ENCODE data around the gene PLEKHO2.

Gene PLEKHO2

GRCh38 chr15:64898406-64898805 is 56.7 kb downstream of the PLEKHO2 start:
- TF ChIP-seq TAF1 (IDR thresholded peaks at IDR 0.05; ENCODE audit: borderline replicate concordance, insufficient read depth, low read length) (no peak), FOXP2 (optimal IDR thresholded peaks at IDR 0.05; ENCODE audit: borderline replicate concordance, extremely low read depth, extremely low read length, insufficient read depth) (no peak), POLR2AphosphoS5 (IDR thresholded peaks at IDR 0.05; ENCODE audit: low read depth, low read length) (no peak), REST (IDR thresholded peaks at IDR 0.05; ENCODE audit: insufficient read depth in 1 of 2, low read depth in 2 of 2, low read length in 2 of 2) (no peak), SIN3A (IDR thresholded peaks at IDR 0.05; ENCODE audit: borderline replicate concordance, insufficient read depth, low read length) (no peak)

- no peak for TF ChIP-seq FOXP2 (optimal IDR thresholded peaks at IDR 0.05; ENCODE audit: borderline replicate concordance, extremely low read depth, extremely low read length, insufficient read depth)
Measured at GRCh38 chr15:64901141-64901540, 59.4 kb downstream of the PLEKHO2 start.

GRCh38 chr15:64901914-64902313 is 60.2 kb downstream of the PLEKHO2 start:
- TF ChIP-seq FOXP2 (optimal IDR thresholded peaks at IDR 0.05; ENCODE audit: borderline replicate concordance, extremely low read depth, extremely low read length, insufficient read depth) (no peak), REST (IDR thresholded peaks at IDR 0.05; ENCODE audit: insufficient read depth in 1 of 2, low read depth in 2 of 2, low read length in 2 of 2) (no peak), SIN3A (IDR thresholded peaks at IDR 0.05; ENCODE audit: borderline replicate concordance, insufficient read depth, low read length) (no peak), TAF1 (IDR thresholded peaks at IDR 0.05; ENCODE audit: borderline replicate concordance, insufficient read depth, low read length) (no peak), POLR2AphosphoS5 (IDR thresholded peaks at IDR 0.05; ENCODE audit: low read depth, low read length) (no peak)

GRCh38 chr15:64902863-64903262 is 61.1 kb downstream of the PLEKHO2 start:
- TF ChIP-seq REST (IDR thresholded peaks at IDR 0.05; ENCODE audit: insufficient read depth in 1 of 2, low read depth in 2 of 2, low read length in 2 of 2), result no peak
- no peak for TF ChIP-seq FOXP2 (optimal IDR thresholded peaks at IDR 0.05; ENCODE audit: borderline replicate concordance, extremely low read depth, extremely low read length, insufficient read depth)
- no peak for TF ChIP-seq POLR2AphosphoS5 (IDR thresholded peaks at IDR 0.05; ENCODE audit: low read depth, low read length)
- no peak for TF ChIP-seq SIN3A (IDR thresholded peaks at IDR 0.05; ENCODE audit: borderline replicate concordance, insufficient read depth, low read length)
- TF ChIP-seq TAF1 (IDR thresholded peaks at IDR 0.05; ENCODE audit: borderline replicate concordance, insufficient read depth, low read length), result no peak

GRCh38 chr15:64903326-64903950 is 61.7 kb downstream of the PLEKHO2 start:
- TF ChIP-seq POLR2AphosphoS5 (IDR thresholded peaks at IDR 0.05; ENCODE audit: low read depth, low read length), result no peak
- TF ChIP-seq FOXP2 (optimal IDR thresholded peaks at IDR 0.05; ENCODE audit: borderline replicate concordance, extremely low read depth, extremely low read length, insufficient read depth), result no peak
- no peak for TF ChIP-seq TAF1 (IDR thresholded peaks at IDR 0.05; ENCODE audit: borderline replicate concordance, insufficient read depth, low read length)
- no peak for TF ChIP-seq REST (IDR thresholded peaks at IDR 0.05; ENCODE audit: insufficient read depth in 1 of 2, low read depth in 2 of 2, low read length in 2 of 2)
- TF ChIP-seq SIN3A (IDR thresholded peaks at IDR 0.05; ENCODE audit: borderline replicate concordance, insufficient read depth, low read length), result no peak

All from PFSK-1 (cell line).